Skeletal muscle tissue (tissue), 4 donors: Measurements from ENCODE around the gene ATP7A. TPM values are rescaled to one million over a fixed set of nuclear protein-coding genes. Genes with fewer than 3 reads are reported as not detected.
"Not testable (repeated sequence)": the region's sequence is repeated elsewhere in the genome, so short reads cannot be mapped to it uniquely, and the experiment has no call there.

Source experiments
- H3K27ac ChIP-seq: one replicate; pipeline ENCODE4 v1.7.0; 2013; ENCODE audit warnings: mild to moderate bottlenecking, low read depth, low read length, inconsistent platforms
- H3K27me3 ChIP-seq, 3 donors: one replicate each; pipeline ENCODE4 v1.7.0; 2013; ENCODE audit warnings: low read length in 3 of 3; ENCODE audit not compliant: control insufficient read depth in 3 of 3, insufficient read depth in 3 of 3
- H3K36me3 ChIP-seq, 3 donors: one replicate each; pipeline ENCODE4 v1.7.0; 2013; ENCODE audit warnings: low read length in 3 of 3; ENCODE audit not compliant: control insufficient read depth in 3 of 3, insufficient read depth in 3 of 3
- H3K4me1 ChIP-seq, 3 donors: one replicate each; pipeline ENCODE4 v1.7.0; 2013; ENCODE audit warnings: low read length in 3 of 3, mild to moderate bottlenecking in 3 of 3; ENCODE audit not compliant: control insufficient read depth in 3 of 3, insufficient read depth in 3 of 3
- H3K4me3 ChIP-seq, 3 donors: one replicate each; pipeline ENCODE4 v1.7.0; 2013; ENCODE audit warnings: low read length in 3 of 3
- H3K9ac ChIP-seq, 3 donors: one replicate each; pipeline ENCODE4 v1.7.0; 2013; ENCODE audit warnings: low read length in 3 of 3, mild to moderate bottlenecking in 3 of 3, moderate library complexity in 2 of 3, low read depth in 1 of 3
- H3K9me3 ChIP-seq, 3 donors: one replicate each; pipeline ENCODE4 v1.7.0; 2013; ENCODE audit warnings: low read length in 3 of 3; ENCODE audit not compliant: control insufficient read depth in 3 of 3
- total RNA-seq: library from RNA; depleted of rRNA; stranded (reverse); fragments of >200 nt; gene quantifications from one replicate; pipeline ENCODE4 v1.2.3, GENCODE V29; 2014
- donor health status: Osteomylitis.

Gene ATP7A
- total RNA-seq, 1 donor from 2014 or later = 15.1 TPM

GRCh38 chrX:78064698-78065601 is 154.5 kb downstream of the ATP7A start:
- not testable (repeated sequence) for H3K4me3 ChIP-seq, H3K9ac ChIP-seq, H3K27ac ChIP-seq

GRCh38 chrX:78066110-78066509 is 155.6 kb downstream of the ATP7A start:
- Histone ChIP-seq H3K9me3 (no peaks in the 10 kb centered on the region), H3K27me3 (no peaks in the 10 kb centered on the region), H3K9ac (no peak overlapping the region), H3K4me1 (no peaks in the 10 kb centered on the region), H3K27ac (no peak overlapping the region), H3K36me3 (no peaks in the 10 kb centered on the region), H3K4me3 (no peak overlapping the region)

More at GRCh38 chrX:78064698-78065601, 154.5 kb downstream of the ATP7A start:
- H3K9me3 ChIP-seq, H3K4me1 ChIP-seq, H3K27me3 ChIP-seq, H3K36me3 ChIP-seq: not testable (repeated sequence)

- Histone ChIP-seq H3K9ac (no peak overlapping the region), H3K27me3 (no peaks in the 10 kb centered on the region), H3K4me3 (no peak overlapping the region), H3K27ac (no peak overlapping the region), H3K4me1 (no peaks in the 10 kb centered on the region), H3K9me3 (no peaks in the 10 kb centered on the region), H3K36me3 (no peaks in the 10 kb centered on the region)
Measured at GRCh38 chrX:78071331-78071730, 160.8 kb downstream of the ATP7A start.

- H3K9me3 ChIP-seq, H3K36me3 ChIP-seq, H3K27me3 ChIP-seq, H3K9ac ChIP-seq, H3K27ac ChIP-seq, H3K4me3 ChIP-seq, H3K4me1 ChIP-seq: not testable (repeated sequence)
Measured at GRCh38 chrX:78073147-78074077, 162.9 kb downstream of the ATP7A start.

GRCh38 chrX:78074088-78074487 is 163.6 kb downstream of the ATP7A start:
- H3K9me3 ChIP-seq = no peaks in the 10 kb centered on the region
- no peak overlapping the region for H3K9ac ChIP-seq
- no peaks in the 10 kb centered on the region for H3K4me1 ChIP-seq
- no peaks in the 10 kb centered on the region for H3K36me3 ChIP-seq
- no peaks in the 10 kb centered on the region for H3K27me3 ChIP-seq
- no peak overlapping the region for H3K27ac ChIP-seq
- H3K4me3 ChIP-seq = no peak overlapping the region

GRCh38 chrX:78075787-78076389 is 165.4 kb downstream of the ATP7A start:
- H3K4me1 ChIP-seq = no peaks in the 10 kb centered on the region
- H3K9me3 ChIP-seq = no peaks in the 10 kb centered on the region
- H3K27me3 ChIP-seq = no peaks in the 10 kb centered on the region
- no peaks in the 10 kb centered on the region for H3K36me3 ChIP-seq
- H3K4me3 ChIP-seq = no peak overlapping the region
- no peak overlapping the region for H3K9ac ChIP-seq
- no peak overlapping the region for H3K27ac ChIP-seq

- not testable (repeated sequence) for H3K27ac ChIP-seq, H3K4me1 ChIP-seq, H3K27me3 ChIP-seq, H3K9ac ChIP-seq, H3K4me3 ChIP-seq, H3K9me3 ChIP-seq, H3K36me3 ChIP-seq
Measured at GRCh38 chrX:78081413-78081812, 170.9 kb downstream of the ATP7A start.

GRCh38 chrX:78092296-78092695 is 181.8 kb downstream of the ATP7A start:
- no peak overlapping the region for H3K27ac ChIP-seq
- no peaks in the 10 kb centered on the region for H3K9me3 ChIP-seq
- peak overlapping the region in 1 of 3 donors; percentile 25 for H3K9ac ChIP-seq
- no peak overlapping the region for H3K4me3 ChIP-seq
- H3K4me1 ChIP-seq = no peaks in the 10 kb centered on the region
- no peaks in the 10 kb centered on the region for H3K27me3 ChIP-seq
- no peaks in the 10 kb centered on the region for H3K36me3 ChIP-seq

GRCh38 chrX:78098108-78098507 is 187.6 kb downstream of the ATP7A start:
- Histone ChIP-seq H3K27ac (no peak overlapping the region), H3K36me3 (no peaks in the 10 kb centered on the region), H3K4me3 (no peak overlapping the region), H3K4me1 (no peaks in the 10 kb centered on the region), H3K9ac (no peak overlapping the region), H3K9me3 (no peaks in the 10 kb centered on the region), H3K27me3 (peaks cover 0 to 4% (median 0%) of the 10 kb centered on the region in 3 donors)
